CD14-positive monocyte (primary cell): Measurements from ENCODE around the gene MED13L. TPM values are rescaled to one million over a fixed set of nuclear protein-coding genes. Genes with fewer than 3 reads are reported as not detected.

ENCODE experiments used
- DNase-seq, 3 donors: peaks; one replicate each; pipeline ENCODE4 v3.0.0-alpha.2; 2011 to 2022
- H2AFZ ChIP-seq: 2 replicates; pipeline ENCODE4 v1.6.0; 2012; ENCODE audit warnings: mild to moderate bottlenecking, low read depth, low read length, inconsistent platforms; ENCODE audit not compliant: insufficient read depth, poor library complexity, severe bottlenecking
- H3K27ac ChIP-seq, 2 donors: 1 replicate in 1 of 2; 2 replicates in 1 of 2; pipeline ENCODE4 v1.5.1; 2012 to 2013; ENCODE audit warnings: low read length in 2 of 2, control low read depth in 1 of 2, inconsistent platforms in 1 of 2, low read depth in 1 of 2, mild to moderate bottlenecking in 1 of 2
- H3K27me3 ChIP-seq, 2 donors: one replicate each; pipeline versions ENCODE4 v1.6.0 to v1.6.1; 2011 to 2013; ENCODE audit warnings: low read length in 2 of 2; ENCODE audit not compliant: control insufficient read depth in 2 of 2, insufficient read depth in 2 of 2
- H3K36me3 ChIP-seq, 2 donors: replicated peaks in 1 of 2; 1 replicate in 1 of 2; 2 replicates in 1 of 2; pipeline versions ENCODE4 v1.5.1 to v1.6.1; 2012 to 2013; ENCODE audit warnings: low read length in 2 of 2, control low read depth in 1 of 2, inconsistent platforms in 1 of 2, mild to moderate bottlenecking in 1 of 2; ENCODE audit not compliant: insufficient read depth in 2 of 2, control insufficient read depth in 1 of 2
- H3K4me1 ChIP-seq, 2 donors: 1 replicate in 1 of 2; 2 replicates in 1 of 2; pipeline versions ENCODE4 v1.5.1 to v1.6.1; 2012 to 2013; ENCODE audit warnings: low read length in 2 of 2, control low read depth in 1 of 2, inconsistent platforms in 1 of 2, mild to moderate bottlenecking in 1 of 2, moderate library complexity in 1 of 2; ENCODE audit not compliant: insufficient read depth in 2 of 2, control insufficient read depth in 1 of 2
- H3K4me2 ChIP-seq: replicated peaks from 2 replicates; pipeline ENCODE3; 2012; ENCODE audit warnings: low read length, moderate library complexity, mild to moderate bottlenecking; ENCODE audit not compliant: poor library complexity, severe bottlenecking; ENCODE audit errors: extremely low read depth
- H3K4me3 ChIP-seq, 3 experiments: fragments of 200-600 bp in 1 of 3; sonication (generic) in 1 of 3; replicated peaks in 1 of 3; 1 replicate in 2 of 3; 2 replicates in 1 of 3; pipeline ENCODE4 v1.5.1; 2011 to 2013; ENCODE audit warnings: low read length in 3 of 3, mild to moderate bottlenecking in 3 of 3, control low read depth in 2 of 3, low read depth in 2 of 3, inconsistent platforms in 1 of 3, moderate library complexity in 1 of 3
- H3K79me2 ChIP-seq: 2 replicates; pipeline ENCODE4 v1.6.0; 2012; ENCODE audit warnings: mild to moderate bottlenecking, control low read depth, inconsistent platforms, low read length, moderate library complexity; ENCODE audit not compliant: insufficient read depth
- H3K9ac ChIP-seq: 2 replicates; pipeline ENCODE4 v1.6.0; 2017; ENCODE audit warnings: low read length, mild to moderate bottlenecking; ENCODE audit not compliant: insufficient read depth, poor library complexity, severe bottlenecking
- H3K9me3 ChIP-seq, 2 donors: replicated peaks in 1 of 2; 1 replicate in 1 of 2; 2 replicates in 1 of 2; pipeline versions ENCODE4 v1.5.1 to v1.6.1; 2012 to 2013; ENCODE audit warnings: low read length in 2 of 2, control low read depth in 1 of 2; ENCODE audit not compliant: control insufficient read depth in 1 of 2, insufficient read depth in 1 of 2
- H4K20me1 ChIP-seq: 2 replicates; pipeline ENCODE4 v1.6.0; 2012; ENCODE audit warnings: mild to moderate bottlenecking, low read length, control low read depth, moderate library complexity; ENCODE audit not compliant: insufficient read depth
- H3K27ac Mint-ChIP-seq, 7 donors: one replicate each; pipeline ENCODE4 v1.8.0; 2020; ENCODE audit warnings: mild to moderate bottlenecking in 7 of 7, mixed read lengths in 7 of 7, moderate library complexity in 6 of 7, inconsistent platforms in 2 of 7
- H3K27me3 Mint-ChIP-seq, 3 donors: one replicate each; pipeline ENCODE4 v1.8.0; 2021 to 2022; ENCODE audit warnings: low read depth in 3 of 3, mild to moderate bottlenecking in 3 of 3, mixed read lengths in 3 of 3, moderate library complexity in 3 of 3, inconsistent platforms in 1 of 3
- H3K36me3 Mint-ChIP-seq, 2 donors: one replicate each; pipeline ENCODE4 v1.8.0; 2020; ENCODE audit warnings: mixed read lengths in 2 of 2, inconsistent platforms in 1 of 2, mild to moderate bottlenecking in 1 of 2
- H3K4me1 Mint-ChIP-seq: one replicate; pipeline ENCODE4 v1.8.0; 2020; ENCODE audit warnings: mild to moderate bottlenecking, mixed read lengths
- H3K4me3 Mint-ChIP-seq, 2 donors: one replicate each; pipeline ENCODE4 v1.8.0; 2020; ENCODE audit warnings: mild to moderate bottlenecking in 2 of 2, mixed read lengths in 2 of 2, moderate library complexity in 1 of 2
- H3K9me3 Mint-ChIP-seq, 7 donors: one replicate each; pipeline ENCODE4 v1.8.0; 2020 to 2022; ENCODE audit warnings: mixed read lengths in 7 of 7, mild to moderate bottlenecking in 6 of 7, moderate library complexity in 6 of 7, inconsistent platforms in 2 of 7
- CTCF ChIP-seq: fragments of 200-600 bp; IDR thresholded peaks from one replicate; pipeline ENCODE4 v1.8.0; 2022; ENCODE audit warnings: antibody characterized with exemption, mild to moderate bottlenecking
- WGBS: methylation state at CpG from one replicate; pipeline ENCODE4 v1.1.5; 2013; ENCODE audit warnings: missing lambda C conversion rate; ENCODE audit not compliant: insufficient coverage; 5-methylcytosine and 5-hydroxymethylcytosine counted together
- intact Hi-C, 2 donors: fragments of 100-400 bp; cut with micrococcal nuclease; formaldehyde crosslinking; loops; one replicate each; pipeline versions ENCODE4 v1.15.0 to v1.15.1; 2023
- polyA plus RNA-seq, 3 donors: library from polyadenylated mRNA; depleted of rRNA in 1 of 3; unstranded in 2 of 3; stranded (reverse) in 1 of 3; fragments of 300-500 nt in 2 of 3; fragments of >200 nt in 1 of 3; fragmentation: Illumina TruSeq in 2 of 3; gene quantifications; 1 replicate in 2 of 3; 2 replicates in 1 of 3; pipeline ENCODE4 v1.2.3, GENCODE V29; 2012 to 2021

The MED13L gene
- polyA plus RNA-seq, 3 donors, result 4.4 to 42.0 (median 7.5) TPM

DNA sequence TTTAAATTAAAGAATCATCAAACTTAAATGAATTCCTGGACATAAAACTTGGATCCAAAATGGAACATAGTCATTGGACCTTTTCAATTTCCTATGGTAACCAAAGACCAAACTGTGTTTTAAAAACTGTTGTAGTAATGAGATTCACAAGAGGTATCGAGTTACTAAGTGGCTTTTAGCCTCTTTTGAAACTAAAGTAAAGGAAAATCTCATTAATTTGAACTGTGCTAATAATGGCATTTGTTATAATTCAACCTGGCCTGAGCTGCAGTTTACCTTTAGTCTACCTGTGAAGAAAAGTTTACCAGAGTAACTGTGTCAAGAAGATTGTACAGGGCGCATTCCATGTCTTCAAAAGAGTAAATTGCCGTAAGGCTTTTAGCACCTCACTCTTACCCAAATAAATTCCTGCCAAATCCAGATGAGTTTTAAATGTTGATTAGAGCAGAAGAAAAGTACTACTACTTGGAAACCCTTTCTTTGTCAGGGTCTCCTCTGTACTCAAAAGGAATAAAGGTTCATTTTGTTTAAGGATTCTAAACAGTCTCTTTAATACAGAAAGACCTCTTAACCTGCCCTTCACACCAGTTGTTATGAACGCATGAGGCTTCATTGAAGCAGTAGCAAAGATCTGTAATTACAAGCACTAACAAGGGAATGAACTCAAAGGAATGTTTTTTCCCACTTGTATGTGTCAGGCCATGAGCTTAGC is 17.1 kb upstream of the MED13L start:
- Histone ChIP-seq H3K9me3 (no peaks in the 10 kb centered on the region), H3K27me3 (no peaks in the 10 kb centered on the region), H3K4me3 (no peak overlapping the region), H2AFZ (no peak overlapping the region), H3K4me2 (no peak overlapping the region), H3K27ac (no peak overlapping the region), H4K20me1 (no peaks in the 10 kb centered on the region), H3K9ac (no peak overlapping the region), H3K36me3 (no peaks in the 10 kb centered on the region), H3K4me1 (peaks cover 14 to 16% of the 10 kb centered on the region in 2 donors), H3K79me2 (no peaks in the 10 kb centered on the region)
- intact Hi-C loops, result loop anchor here in 1 of 2 donors (5.0 kb wide), 1 partner anchor 38 kb away; no protein-coding TSS in a partner anchor
- Mint-ChIP-seq H3K27me3 (peaks cover 0 to 2% (median 1%) of the 10 kb centered on the region in 3 donors), H3K9me3 (peaks cover 0 to 4% (median 0%) of the 10 kb centered on the region in 7 donors), H3K27ac (no peak overlapping the region), H3K4me1 (peaks cover 22% of the 10 kb centered on the region), H3K4me3 (no peak overlapping the region), H3K36me3 (no peaks in the 10 kb centered on the region)
- no peak for TF ChIP-seq CTCF
- 100% methylated on average over 1 of the region's 4 CpGs for WGBS
- DNase-seq, result no peak

DNA sequence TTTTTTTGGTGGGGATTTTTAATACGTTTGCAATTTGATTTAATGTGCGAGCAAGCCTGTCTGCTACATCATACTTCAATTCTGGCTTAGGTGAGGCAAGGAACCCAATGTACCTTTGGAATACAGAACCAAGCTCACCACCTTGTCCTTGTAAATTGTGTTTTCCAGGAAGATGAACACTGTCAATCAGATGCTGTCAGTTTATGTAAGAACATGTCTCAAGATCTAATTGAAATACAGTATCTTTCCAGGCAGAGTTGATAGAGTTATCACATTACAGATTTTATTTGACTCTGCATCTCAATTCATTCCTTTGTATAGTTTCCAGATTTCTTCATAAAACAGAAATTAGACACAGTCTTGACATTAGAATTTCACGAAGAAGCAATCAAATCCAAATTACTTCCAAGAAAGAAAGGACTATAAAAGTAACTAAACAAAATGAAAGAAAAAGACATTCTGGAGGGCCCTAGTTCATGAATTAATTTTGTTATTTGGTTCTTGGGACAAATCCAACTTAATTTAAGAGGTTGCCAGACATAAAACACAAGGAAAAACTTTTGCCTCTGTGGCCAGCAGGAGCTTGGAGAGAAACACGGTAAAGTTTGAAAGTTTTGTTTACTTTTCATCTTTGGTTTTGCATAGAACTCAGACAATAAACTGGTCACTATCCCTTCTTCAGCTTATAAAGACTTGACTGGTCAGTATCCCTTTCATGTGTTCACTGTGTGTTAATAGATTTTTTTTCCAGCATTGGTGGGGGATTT is 16.4 kb upstream of the MED13L start:
- no peaks in the 10 kb centered on the region for H4K20me1 ChIP-seq
- H3K79me2 ChIP-seq, result no peaks in the 10 kb centered on the region
- no peaks in the 10 kb centered on the region for H3K36me3 ChIP-seq
- H3K27me3 ChIP-seq, result no peaks in the 10 kb centered on the region
- TF ChIP-seq CTCF, result no peak
- no peak overlapping the region for H3K9ac ChIP-seq
- peaks cover 0 to 2% (median 1%) of the 10 kb centered on the region in 3 donors for H3K27me3 Mint-ChIP-seq
- intact Hi-C loops, result loop anchor here in 1 of 2 donors (5.0 kb wide), 1 partner anchor 38 kb away; no protein-coding TSS in a partner anchor
- 100% methylated on average over 1 of the region's 4 CpGs for WGBS
- no peak overlapping the region for H3K27ac ChIP-seq
- no peak overlapping the region for H3K4me3 ChIP-seq
- DNase-seq, result no peak
- H3K4me2 ChIP-seq, result no peak overlapping the region
- H3K4me3 Mint-ChIP-seq, result no peak overlapping the region
- H3K4me1 ChIP-seq, result peaks cover 6 to 8% of the 10 kb centered on the region in 2 donors
- no peak overlapping the region for H3K27ac Mint-ChIP-seq
- peaks cover 0 to 4% (median 0%) of the 10 kb centered on the region in 7 donors for H3K9me3 Mint-ChIP-seq
- peaks cover 14% of the 10 kb centered on the region for H3K4me1 Mint-ChIP-seq
- H2AFZ ChIP-seq, result no peak overlapping the region
- no peaks in the 10 kb centered on the region for H3K9me3 ChIP-seq
- H3K36me3 Mint-ChIP-seq, result no peaks in the 10 kb centered on the region
